Natural killer cell (primary cell): ENCODE results near the gene ANKRD52. TPM values are rescaled to one million over a fixed set of nuclear protein-coding genes. Genes with fewer than 3 reads are reported as not detected.
A peak's percentile ranks its signal among the peaks of the same experiment; 100 is the strongest.

ENCODE experiments used
- ATAC-seq, 3 donors: fragments of 150-1000 bp in 2 of 3; fragments of 200-7000 bp in 1 of 3; cut with Tn5 transposase; 1 replicate in 1 of 3; 2 replicates in 2 of 3; pipeline ENCODE4 v1.10.0; 2021; ENCODE audit warnings: mild to moderate bottlenecking in 2 of 3, moderate library complexity in 2 of 3
- DNase-seq, 2 donors: peaks; one replicate each; pipeline versions ENCODE4 v3.0.0 to v3.0.0-alpha.2; 2013 to 2021; ENCODE audit warnings: mixed read lengths in 1 of 2
- H3K27ac ChIP-seq: one replicate; pipeline ENCODE4 v1.5.1; 2013; ENCODE audit warnings: mild to moderate bottlenecking, low read length
- H3K27me3 ChIP-seq: one replicate; pipeline ENCODE4 v1.6.1; 2013; ENCODE audit warnings: low read length; ENCODE audit not compliant: control insufficient read depth, insufficient read depth
- H3K36me3 ChIP-seq: one replicate; pipeline ENCODE4 v1.6.1; 2013; ENCODE audit warnings: low read length; ENCODE audit not compliant: control insufficient read depth, insufficient read depth
- H3K4me1 ChIP-seq: one replicate; pipeline ENCODE4 v1.6.1; 2013; ENCODE audit warnings: low read length; ENCODE audit not compliant: control insufficient read depth, insufficient read depth
- H3K4me3 ChIP-seq: one replicate; pipeline ENCODE4 v1.5.1; 2013; ENCODE audit warnings: low read length
- H3K9me3 ChIP-seq: one replicate; pipeline ENCODE4 v1.6.1; 2013; ENCODE audit warnings: low read length; ENCODE audit not compliant: control insufficient read depth, insufficient read depth
- H3K27ac Mint-ChIP-seq, 2 donors: one replicate each; pipeline ENCODE4 v1.8.0; 2022; ENCODE audit warnings: mild to moderate bottlenecking in 2 of 2, mixed read lengths in 2 of 2, moderate library complexity in 1 of 2
- H3K27me3 Mint-ChIP-seq, 2 donors: one replicate each; pipeline ENCODE4 v1.8.0; 2022; ENCODE audit warnings: low read depth in 2 of 2, mixed read lengths in 2 of 2
- H3K36me3 Mint-ChIP-seq: one replicate; pipeline ENCODE4 v1.8.0; 2022; ENCODE audit warnings: mixed read lengths
- H3K4me1 Mint-ChIP-seq, 2 donors: one replicate each; pipeline ENCODE4 v1.8.0; 2022; ENCODE audit warnings: mixed read lengths in 2 of 2
- H3K4me3 Mint-ChIP-seq: one replicate; pipeline ENCODE4 v1.8.0; 2022; ENCODE audit warnings: mild to moderate bottlenecking, moderate library complexity, mixed read lengths
- H3K9me3 Mint-ChIP-seq, 2 donors: one replicate each; pipeline ENCODE4 v1.8.0; 2022; ENCODE audit warnings: mixed read lengths in 2 of 2
- CTCF ChIP-seq: fragments of 200-600 bp; IDR thresholded peaks from one replicate; pipeline ENCODE4 v1.8.0; 2022; ENCODE audit warnings: antibody characterized with exemption
- WGBS: methylation state at CpG from one replicate; pipeline ENCODE4 v1.1.7; 2013; ENCODE audit warnings: missing lambda C conversion rate; ENCODE audit not compliant: insufficient coverage; 5-methylcytosine and 5-hydroxymethylcytosine counted together
- intact Hi-C: fragments of 100-400 bp; cut with micrococcal nuclease; formaldehyde crosslinking; loops from one replicate; pipeline ENCODE4 v1.14.2; 2022
- total RNA-seq, 4 donors: library from RNA; stranded (reverse); fragments of 120-200 nt in 1 of 4; gene quantifications; one replicate each; pipeline versions ENCODE4 v1.2.3 to v1.2.4, GENCODE V29; 2013 to 2022

Gene ANKRD52
- total RNA-seq, 3 donors from 2014 or later (not counting 1 experiment from before 2014, with no cell fraction given): 34.1 to 52.2 (median 51.4) TPM

- no peak for TF ChIP-seq CTCF
- Mint-ChIP-seq H3K9me3 (no peaks in the 10 kb centered on the region), H3K27ac (peak overlapping the region in 1 of 2 donors; percentile 47), H3K36me3 (peaks cover 6% of the 10 kb centered on the region), H3K4me1 (peaks cover 0 to 5% of the 10 kb centered on the region in 2 donors), H3K4me3 (no peak overlapping the region), H3K27me3 (no peaks in the 10 kb centered on the region)
- intact Hi-C loops: no loop called here
- no peak overlapping the region for H3K4me3 ChIP-seq
- no peaks in the 10 kb centered on the region for H3K27me3 ChIP-seq
- WGBS: no CpG with 5 or more reads among the region's 2 CpGs
- no peaks in the 10 kb centered on the region for H3K4me1 ChIP-seq
- DNase-seq (no peak), ATAC-seq (no peak)
- no peak overlapping the region for H3K27ac ChIP-seq
- H3K9me3 ChIP-seq: no peaks in the 10 kb centered on the region
- H3K36me3 ChIP-seq: peaks cover 69% of the 10 kb centered on the region
Observed at GRCh38 chr12:56282579-56282978, 24.4 kb upstream of the ANKRD52 start.

- DNase-seq (no peak), ATAC-seq (no peak)
- Histone ChIP-seq H3K9me3 (no peaks in the 10 kb centered on the region), H3K4me3 (no peak overlapping the region), H3K4me1 (no peaks in the 10 kb centered on the region), H3K27me3 (no peaks in the 10 kb centered on the region), H3K27ac (no peak overlapping the region), H3K36me3 (peaks cover 72% of the 10 kb centered on the region)
- H3K4me1 Mint-ChIP-seq: peaks cover 0 to 5% of the 10 kb centered on the region in 2 donors
- no peaks in the 10 kb centered on the region for H3K9me3 Mint-ChIP-seq
- intact Hi-C loops: no loop called here
- peaks cover 6% of the 10 kb centered on the region for H3K36me3 Mint-ChIP-seq
- no peak overlapping the region for H3K4me3 Mint-ChIP-seq
- TF ChIP-seq CTCF: no peak
- H3K27ac Mint-ChIP-seq: peak overlapping the region in 1 of 2 donors; percentile 47
- WGBS: 90% methylated on average over 6 of the region's 6 CpGs
- H3K27me3 Mint-ChIP-seq: no peaks in the 10 kb centered on the region
Observed at GRCh38 chr12:56282030-56282429, 23.8 kb upstream of the ANKRD52 start.

- TF ChIP-seq CTCF: no peak
- H3K4me1 Mint-ChIP-seq: no peaks in the 10 kb centered on the region
- Histone ChIP-seq H3K4me3 (no peak overlapping the region), H3K4me1 (no peaks in the 10 kb centered on the region), H3K36me3 (peaks cover 67% of the 10 kb centered on the region), H3K9me3 (no peaks in the 10 kb centered on the region), H3K27ac (no peak overlapping the region), H3K27me3 (no peaks in the 10 kb centered on the region)
- peak overlapping the region in 1 of 2 donors; percentile 46 for H3K27ac Mint-ChIP-seq
- ATAC-seq (no peak), DNase-seq (no peak)
- intact Hi-C loops: no loop called here
- H3K27me3 Mint-ChIP-seq: no peaks in the 10 kb centered on the region
- H3K9me3 Mint-ChIP-seq: no peaks in the 10 kb centered on the region
- peaks cover 11% of the 10 kb centered on the region for H3K36me3 Mint-ChIP-seq
- no peak overlapping the region for H3K4me3 Mint-ChIP-seq
Observed at GRCh38 chr12:56280849-56281248, 22.7 kb upstream of the ANKRD52 start.

- Histone ChIP-seq H3K4me3 (no peak overlapping the region), H3K27me3 (no peaks in the 10 kb centered on the region), H3K36me3 (peaks cover 73% of the 10 kb centered on the region), H3K27ac (no peak overlapping the region), H3K9me3 (no peaks in the 10 kb centered on the region), H3K4me1 (no peaks in the 10 kb centered on the region)
- DNase-seq: no peak
- H3K4me1 Mint-ChIP-seq: no peaks in the 10 kb centered on the region
- no peak overlapping the region for H3K27ac Mint-ChIP-seq
- intact Hi-C loops: no loop called here
- H3K27me3 Mint-ChIP-seq: no peaks in the 10 kb centered on the region
- no peak for ATAC-seq
- TF ChIP-seq CTCF: no peak
- H3K36me3 Mint-ChIP-seq: peaks cover 16% of the 10 kb centered on the region
- H3K9me3 Mint-ChIP-seq: no peaks in the 10 kb centered on the region
- 97% methylated on average over 3 of the region's 3 CpGs for WGBS
- H3K4me3 Mint-ChIP-seq: no peak overlapping the region
Observed at GRCh38 chr12:56278905-56279304, 20.7 kb upstream of the ANKRD52 start.
